ENCODE data around the gene U2AF1L4.

Gene U2AF1L4

DNA sequence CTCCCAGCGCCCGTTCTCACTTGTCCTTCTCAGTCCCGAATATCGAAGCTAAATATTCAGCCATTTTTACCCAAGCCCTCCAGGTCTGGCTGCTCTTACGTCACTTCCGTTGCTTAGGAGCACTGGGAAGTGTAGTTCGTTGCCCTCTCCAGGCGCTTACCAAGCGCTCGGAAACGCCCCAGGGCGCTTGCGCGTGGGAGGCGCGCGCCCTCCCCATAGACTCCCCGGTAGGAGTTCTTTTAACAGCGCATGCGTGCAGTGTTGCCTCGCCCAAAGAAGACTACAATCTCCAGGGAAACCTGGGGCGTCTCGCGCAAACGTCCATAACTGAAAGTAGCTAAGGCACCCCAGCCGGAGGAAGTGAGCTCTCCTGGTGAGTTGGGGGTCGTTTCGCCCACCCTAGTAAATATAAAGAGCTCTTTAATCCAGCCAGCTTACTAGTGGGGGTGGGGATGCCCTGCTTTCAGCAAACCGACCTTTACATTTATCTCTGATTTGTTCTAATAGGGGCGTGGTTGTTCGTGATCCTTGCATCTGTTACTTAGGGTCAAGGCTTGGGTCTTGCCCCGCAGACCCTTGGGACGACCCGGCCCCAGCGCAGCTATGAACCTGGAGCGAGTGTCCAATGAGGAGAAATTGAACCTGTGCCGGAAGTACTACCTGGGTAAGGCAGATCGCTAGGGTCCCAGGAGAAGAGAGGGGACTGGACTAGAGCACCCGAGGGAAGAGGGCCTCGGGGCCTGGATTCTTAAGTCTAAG, at the start of gene U2AF1L4, which contains the start of gene PSENEN:
U2AF1L4 (minus strand) TSS at position 91 of the 759 bp plus-strand sequence; CDS start at position 64, 27 bp downstream.
PSENEN (plus strand) TSS at position 324 of the 759 bp plus-strand sequence; CDS start at position 604, 280 bp downstream.
- DNase-seq = peak; percentile 83 to 92

GRCh38 chr19:35793381-35794165, 48.4 kb upstream of the U2AF1L4 start:
- no peak for DNase-seq

DNA sequence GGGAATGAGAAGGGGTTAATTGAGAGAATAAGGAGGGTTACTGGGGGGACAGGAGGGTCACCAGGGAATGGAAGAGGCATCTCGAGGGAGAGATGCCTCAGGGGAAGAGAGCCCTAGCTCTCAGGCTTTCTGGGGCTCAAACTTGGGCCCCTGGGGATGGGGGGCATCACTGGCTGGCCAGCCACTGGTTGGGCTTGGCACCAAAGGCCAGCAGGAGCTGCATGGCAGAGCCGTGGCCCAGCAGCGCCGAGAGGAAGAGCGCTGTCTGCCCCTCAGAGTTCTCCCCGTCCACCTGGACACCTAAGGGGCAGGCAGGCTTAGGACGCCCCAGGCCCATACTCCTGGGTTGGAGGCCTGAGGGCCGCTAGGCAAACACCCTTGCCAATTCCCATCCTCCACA, 47.7 kb upstream of the U2AF1L4 start:
- no peak for DNase-seq

GRCh38 chr19:35792312-35792711, 47.1 kb upstream of the U2AF1L4 start:
- DNase-seq = no peak

- DNase-seq = no peak
Measured at GRCh38 chr19:35791814-35792279, 46.6 kb upstream of the U2AF1L4 start.

DNA sequence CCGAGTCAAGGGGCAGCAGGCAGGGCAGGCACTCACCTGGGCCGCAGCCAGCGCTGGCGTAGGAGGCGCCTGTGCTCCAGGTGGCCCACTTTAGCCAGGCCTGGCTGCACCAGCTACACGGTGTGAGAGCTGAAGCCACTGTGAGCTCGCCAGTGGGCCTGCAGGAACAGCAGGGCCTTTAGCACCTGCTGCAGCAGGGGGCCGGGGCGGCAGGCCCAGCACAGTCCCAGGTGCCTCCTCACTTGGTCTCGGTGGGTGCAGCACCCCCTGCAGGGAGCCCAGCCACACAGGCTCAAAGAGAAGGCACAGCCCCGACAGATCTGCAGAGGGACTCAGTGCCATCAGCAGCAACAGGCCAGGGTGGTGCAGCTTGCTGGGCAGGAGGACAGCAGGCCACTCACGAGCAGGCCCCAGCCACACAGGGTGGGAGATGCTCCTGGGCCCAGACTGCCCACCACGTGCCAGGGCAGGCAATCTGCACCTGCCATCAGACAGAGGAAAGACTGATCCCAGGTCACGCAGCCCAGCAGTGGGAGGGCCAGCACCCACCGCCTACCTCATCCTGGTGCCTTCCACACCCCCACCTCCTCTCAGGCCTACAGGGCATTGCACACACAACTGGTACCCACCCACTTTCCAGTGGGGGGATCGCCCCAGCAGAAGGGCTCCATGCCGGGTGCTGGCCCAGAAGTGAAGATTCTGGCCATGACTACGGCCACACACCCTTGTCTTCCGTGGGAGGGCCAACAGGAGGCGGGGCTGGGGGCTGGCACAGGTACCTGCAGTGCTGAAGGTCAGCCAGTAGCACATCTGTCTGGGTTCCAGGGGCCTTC, 46.0 kb upstream of the U2AF1L4 start:
- DNase-seq = peak in 1 of 2 experiments; percentile 21

DNA sequence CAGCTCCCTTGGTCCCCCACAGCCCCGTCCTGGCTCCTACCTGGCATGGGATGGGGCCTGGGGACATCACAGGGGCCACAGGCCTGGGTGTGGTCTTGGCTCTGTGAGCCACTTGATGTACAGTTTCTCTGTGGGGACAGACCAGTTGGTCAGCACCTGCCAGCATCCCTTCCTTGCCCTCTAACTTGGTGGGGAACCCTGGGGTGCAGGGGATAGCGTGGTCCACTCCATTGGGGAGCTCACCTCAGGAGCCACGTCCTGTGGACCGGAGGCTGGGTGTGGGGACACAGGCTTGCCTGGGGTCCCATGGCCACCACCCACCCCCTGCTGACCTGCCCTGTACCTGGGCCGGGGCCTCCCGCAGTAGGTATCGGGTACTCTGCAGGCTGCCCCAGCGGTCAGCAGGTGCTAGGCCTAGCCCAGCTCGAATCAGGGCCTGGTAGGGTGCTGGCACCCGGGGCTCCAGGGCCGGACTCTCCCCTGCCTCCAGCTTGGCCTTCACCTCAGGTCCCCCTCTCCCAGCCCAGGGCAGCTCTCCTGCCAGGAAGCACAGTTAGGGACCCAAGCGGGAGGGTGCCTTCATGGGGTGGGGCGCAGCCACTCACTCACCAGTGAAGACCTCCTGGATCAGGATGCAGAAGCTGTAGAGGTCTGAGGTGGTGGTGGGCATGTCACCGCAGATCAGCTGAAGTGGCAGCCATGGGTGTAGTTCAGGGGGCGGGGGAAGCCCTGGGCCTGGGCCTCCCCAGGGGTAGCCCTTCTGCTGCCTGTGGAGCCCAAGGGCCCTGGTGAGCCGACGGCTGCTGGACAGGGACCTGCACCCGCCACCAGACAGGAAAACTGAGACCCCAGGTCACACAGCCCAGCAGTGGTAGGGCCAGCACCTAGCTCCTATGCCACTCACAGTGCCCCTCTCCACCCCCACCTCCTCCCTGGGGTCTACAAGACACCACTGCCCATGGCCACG, 45.0 kb upstream of the U2AF1L4 start:
- no peak for DNase-seq

DNA sequence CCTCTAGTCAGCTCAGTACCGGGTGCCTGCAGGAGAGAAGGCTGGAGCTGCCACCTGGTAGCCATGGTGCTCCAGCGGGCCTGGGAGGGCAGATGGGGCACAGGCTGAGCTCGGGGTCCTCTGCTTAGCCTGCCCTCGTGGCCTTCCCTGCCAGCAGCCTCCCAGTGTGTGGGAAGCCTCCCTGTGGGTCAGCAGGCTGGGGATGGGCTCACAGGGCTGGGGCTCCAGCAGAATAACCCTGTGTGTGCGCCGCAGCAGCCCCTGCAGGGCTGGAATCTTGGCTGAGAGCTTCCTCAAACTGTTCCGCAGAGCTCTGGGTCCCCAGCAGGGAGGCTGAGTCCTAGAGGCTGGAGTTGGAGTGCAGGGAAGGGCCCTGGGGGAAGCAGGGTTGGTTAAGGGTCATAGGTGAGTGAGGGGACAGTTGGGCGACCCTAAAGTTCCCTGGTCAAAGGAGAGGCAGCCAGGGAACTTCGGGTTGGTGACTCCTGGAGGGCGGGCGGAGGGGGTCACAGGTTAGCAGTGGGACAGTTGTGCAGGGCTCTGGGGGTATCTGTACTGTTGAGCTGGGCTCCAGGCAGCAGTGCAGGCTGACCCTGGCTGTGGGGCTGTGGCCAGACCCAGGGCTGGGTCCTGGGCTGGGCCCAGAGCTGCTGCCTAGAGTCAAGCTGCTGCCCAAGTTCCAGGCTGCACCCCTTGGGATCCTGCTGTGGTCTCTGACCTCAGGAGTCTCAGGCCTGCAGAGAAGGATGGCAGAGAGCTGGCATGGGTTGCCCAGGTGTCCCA, 44.2 kb upstream of the U2AF1L4 start:
- no peak for DNase-seq

DNA sequence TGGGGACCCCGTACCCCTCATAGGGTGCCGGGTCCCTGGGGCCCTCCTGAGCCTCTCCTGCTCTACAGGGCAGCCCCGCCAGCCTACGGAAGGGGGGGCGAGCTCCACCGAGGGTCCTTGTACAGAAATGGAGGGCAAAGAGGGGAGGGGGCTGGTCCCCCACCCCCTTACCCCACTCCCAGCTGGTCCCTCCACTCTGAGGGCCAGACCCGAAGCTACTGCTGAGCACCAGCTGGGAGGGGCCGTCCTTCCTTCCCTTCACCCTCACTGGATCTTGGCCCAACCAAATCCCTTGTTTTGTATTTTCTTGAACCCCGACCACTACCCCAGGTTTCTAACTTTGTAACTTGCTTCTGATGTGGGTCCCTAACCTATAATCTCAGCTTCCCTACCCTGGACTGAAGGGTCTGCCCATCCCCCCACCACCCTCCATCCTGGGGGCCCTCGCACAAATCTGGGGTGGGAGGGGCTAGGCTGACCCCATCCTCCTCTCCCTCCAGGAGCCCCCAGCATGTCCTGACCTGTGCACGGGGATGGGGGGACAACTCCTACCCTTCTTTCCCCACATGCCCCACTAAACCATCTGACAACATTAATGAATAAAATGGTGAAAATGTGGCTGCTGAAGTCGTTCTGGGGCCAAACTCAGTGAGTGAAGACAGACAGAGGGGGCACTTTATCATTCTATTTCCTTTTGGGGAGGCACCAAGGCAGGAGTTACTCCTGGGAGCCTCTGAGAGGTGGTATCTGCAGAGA, 43.2 kb upstream of the U2AF1L4 start:
- no peak for DNase-seq

DNA sequence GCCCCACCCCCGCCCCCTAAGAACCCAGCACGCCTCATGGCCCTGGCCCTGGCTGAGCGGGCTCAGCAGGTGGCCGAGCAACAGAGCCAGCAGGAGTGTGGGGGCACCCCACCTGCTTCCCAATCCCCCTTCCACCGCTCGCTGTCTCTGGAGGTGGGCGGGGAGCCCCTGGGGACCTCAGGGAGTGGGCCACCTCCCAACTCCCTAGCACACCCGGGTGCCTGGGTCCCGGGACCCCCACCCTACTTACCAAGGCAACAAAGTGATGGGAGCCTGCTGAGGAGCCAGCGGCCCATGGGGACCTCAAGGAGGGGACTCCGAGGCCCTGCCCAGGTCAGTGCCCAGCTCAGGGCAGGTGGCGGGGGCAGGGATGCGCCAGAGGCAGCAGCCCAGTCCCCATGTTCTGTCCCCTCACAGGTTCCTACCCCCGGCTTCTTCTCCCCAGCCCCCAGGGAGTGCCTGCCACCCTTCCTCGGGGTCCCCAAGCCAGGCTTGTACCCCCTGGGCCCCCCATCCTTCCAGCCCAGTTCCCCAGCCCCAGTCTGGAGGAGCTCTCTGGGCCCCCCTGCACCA, 42.1 kb upstream of the U2AF1L4 start:
- no peak for DNase-seq

- no peak for DNase-seq
Measured at GRCh38 chr19:35786299-35787160, 41.3 kb upstream of the U2AF1L4 start.

GRCh38 chr19:35785339-35785627, 40.1 kb upstream of the U2AF1L4 start:
- DNase-seq = no peak

GRCh38 chr19:35784503-35785338, 39.5 kb upstream of the U2AF1L4 start:
- DNase-seq = no peak

- no peak for DNase-seq
Measured at GRCh38 chr19:35783469-35784434, 38.5 kb upstream of the U2AF1L4 start.

DNA sequence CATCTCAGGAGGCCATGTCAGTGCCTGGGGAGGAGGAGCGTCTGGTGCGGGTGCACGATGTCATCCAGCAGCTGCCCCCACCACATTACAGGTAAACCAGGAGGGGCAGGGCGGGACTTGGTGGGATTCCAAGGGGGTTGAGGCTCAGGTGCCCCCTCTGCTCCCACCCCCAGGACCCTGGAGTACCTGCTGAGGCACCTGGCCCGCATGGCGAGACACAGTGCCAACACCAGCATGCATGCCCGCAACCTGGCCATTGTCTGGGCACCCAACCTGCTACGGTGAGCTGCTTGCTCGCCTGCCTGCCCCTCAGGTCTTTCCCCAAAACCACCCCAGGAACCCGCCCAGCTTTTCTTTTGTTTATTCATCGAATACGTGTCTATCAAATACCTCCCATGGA, 37.4 kb upstream of the U2AF1L4 start:
- DNase-seq = no peak

- DNase-seq = no peak
Measured at GRCh38 chr19:35781650-35782049, 36.4 kb upstream of the U2AF1L4 start.

DNA sequence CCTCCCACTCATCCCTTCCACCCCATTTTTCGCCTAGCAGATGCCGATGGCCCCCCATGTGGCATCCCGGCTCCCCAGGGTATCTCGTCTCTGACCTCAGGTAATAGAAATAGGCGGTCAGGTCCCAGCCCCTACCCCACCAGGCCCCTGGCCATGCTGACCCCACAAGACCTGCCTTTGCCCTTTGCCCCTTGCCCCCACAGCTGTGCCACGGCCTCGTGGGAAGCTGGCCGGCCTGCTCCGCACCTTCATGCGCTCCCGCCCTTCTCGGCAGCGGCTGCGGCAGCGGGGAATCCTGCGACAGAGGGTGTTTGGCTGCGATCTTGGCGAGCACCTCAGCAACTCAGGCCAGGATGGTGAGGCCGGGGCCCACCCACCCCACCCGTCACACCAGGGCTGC, 35.5 kb upstream of the U2AF1L4 start:
- no peak for DNase-seq
